Trophoblast cell (in vitro differentiated cells and primary cell): Measurements from ENCODE around the gene AFF2.

Experiments
- DNase-seq, 2 donors: peaks; one replicate each; pipeline ENCODE4 v3.0.0-alpha.2; 2016
- H2AFZ ChIP-seq: 2 replicates; pipeline ENCODE4 v1.6.1; 2013; ENCODE audit warnings: low read length, moderate library complexity, mild to moderate bottlenecking; ENCODE audit not compliant: insufficient read depth, poor library complexity
- H2AK5ac ChIP-seq: 2 replicates; pipeline ENCODE4 v1.6.1; 2013; ENCODE audit warnings: mild to moderate bottlenecking, low read length
- H2BK120ac ChIP-seq: 2 replicates; pipeline ENCODE4 v1.6.1; 2013; ENCODE audit warnings: low read length, mild to moderate bottlenecking, moderate library complexity; ENCODE audit not compliant: insufficient read depth, poor library complexity
- H2BK12ac ChIP-seq: 2 replicates; pipeline ENCODE4 v1.6.1; 2013; ENCODE audit warnings: mild to moderate bottlenecking, low read length, moderate library complexity
- H2BK5ac ChIP-seq: 2 replicates; pipeline ENCODE4 v1.6.1; 2013; ENCODE audit warnings: low read length, low read depth, moderate library complexity, mild to moderate bottlenecking; ENCODE audit not compliant: poor library complexity
- H3K14ac ChIP-seq: 2 replicates; pipeline ENCODE4 v1.6.1; 2013; ENCODE audit warnings: mild to moderate bottlenecking, low read length
- H3K18ac ChIP-seq: 2 replicates; pipeline ENCODE4 v1.6.1; 2013; ENCODE audit warnings: mild to moderate bottlenecking, low read length
- H3K23ac ChIP-seq: 2 replicates; pipeline ENCODE4 v1.6.1; 2013; ENCODE audit warnings: low read length
- H3K27ac ChIP-seq: 2 replicates; pipeline ENCODE4 v1.5.1; 2013; ENCODE audit warnings: low read depth, mild to moderate bottlenecking, inconsistent platforms, low read length, moderate library complexity
- H3K27me3 ChIP-seq: 2 replicates; pipeline ENCODE4 v1.6.1; 2013; ENCODE audit warnings: inconsistent platforms, mild to moderate bottlenecking, low read length, moderate library complexity; ENCODE audit not compliant: insufficient read depth
- H3K36me3 ChIP-seq, 2 experiments: 1 replicate in 1 of 2; 2 replicates in 1 of 2; pipeline ENCODE4 v1.6.1; 2013; ENCODE audit warnings: low read length in 2 of 2, mild to moderate bottlenecking in 2 of 2, moderate library complexity in 1 of 2; ENCODE audit not compliant: insufficient read depth in 2 of 2, control insufficient read depth in 1 of 2
- H3K4ac ChIP-seq: 2 replicates; pipeline ENCODE4 v1.6.1; 2013; ENCODE audit warnings: low read depth, mild to moderate bottlenecking, low read length, moderate library complexity
- H3K4me1 ChIP-seq, 2 experiments: 1 replicate in 1 of 2; 2 replicates in 1 of 2; pipeline ENCODE4 v1.6.1; 2013; ENCODE audit warnings: low read length in 2 of 2, mild to moderate bottlenecking in 2 of 2, moderate library complexity in 1 of 2; ENCODE audit not compliant: insufficient read depth in 2 of 2, control insufficient read depth in 1 of 2
- H3K4me2 ChIP-seq: 2 replicates; pipeline ENCODE4 v1.6.1; 2013; ENCODE audit warnings: inconsistent platforms, mild to moderate bottlenecking, low read length, moderate library complexity
- H3K4me3 ChIP-seq: 2 replicates; pipeline ENCODE4 v1.5.1; 2013; ENCODE audit warnings: mild to moderate bottlenecking, low read depth, low read length, inconsistent platforms
- H3K79me1 ChIP-seq: one replicate; pipeline ENCODE4 v1.6.1; 2013; ENCODE audit warnings: low read length
- H3K79me2 ChIP-seq: 2 replicates; pipeline ENCODE4 v1.6.1; 2013; ENCODE audit warnings: low read length, mild to moderate bottlenecking; ENCODE audit not compliant: control insufficient read depth, insufficient read depth, poor library complexity
- H3K9ac ChIP-seq: 2 replicates; pipeline ENCODE4 v1.6.1; 2013; ENCODE audit warnings: mild to moderate bottlenecking, low read length
- H3K9me3 ChIP-seq: 2 replicates; pipeline ENCODE4 v1.6.1; 2013; ENCODE audit warnings: low read depth, mild to moderate bottlenecking, control low read depth, inconsistent platforms, low read length; ENCODE audit not compliant: insufficient read depth
- H4K12ac ChIP-seq: 2 replicates; pipeline ENCODE4 v1.6.1; 2013; ENCODE audit warnings: low read depth, mild to moderate bottlenecking, low read length, moderate library complexity
- H4K8ac ChIP-seq: 2 replicates; pipeline ENCODE4 v1.6.1; 2013; ENCODE audit warnings: low read depth, mild to moderate bottlenecking, low read length, moderate library complexity
- H4K91ac ChIP-seq: one replicate; pipeline ENCODE4 v1.6.1; 2013; ENCODE audit warnings: low read depth, mild to moderate bottlenecking, low read length, moderate library complexity
- WGBS: extraction: QIAGEN DNeasy Blood & Tissue Kit; methylation state at CpG from one replicate; pipeline ENCODE4 v1.1.7; 2013; ENCODE audit warnings: missing lambda C conversion rate; ENCODE audit not compliant: insufficient read length, insufficient coverage; ENCODE audit errors: extremely low coverage; 5-methylcytosine and 5-hydroxymethylcytosine counted together

The AFF2 gene

DNA sequence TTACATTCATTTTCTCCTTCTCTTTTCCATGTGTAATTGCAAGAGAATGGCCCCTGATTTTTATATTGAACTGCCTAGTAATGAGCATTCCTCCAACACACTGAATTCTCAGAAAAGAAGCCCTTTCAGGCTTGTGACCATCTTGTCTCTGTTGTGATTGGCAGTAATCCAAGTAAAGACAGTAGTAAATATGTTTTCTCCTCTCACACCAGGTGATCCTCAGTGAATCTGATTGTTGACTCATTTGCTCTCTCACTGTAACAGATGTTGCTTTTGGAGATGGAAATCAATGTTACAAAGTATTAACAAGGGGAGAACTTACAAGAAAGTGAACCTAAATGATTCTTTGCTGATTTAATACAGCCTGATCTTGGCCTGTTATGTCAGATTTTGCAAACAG lies 271.0 kb downstream of the AFF2 start:
- H2BK12ac ChIP-seq = no peak overlapping the region
- H3K4me3 ChIP-seq = no peak overlapping the region
- H2AFZ ChIP-seq = no peak overlapping the region
- no peaks in the 10 kb centered on the region for H3K79me1 ChIP-seq
- no peak for DNase-seq
- H3K18ac ChIP-seq = no peak overlapping the region
- H4K8ac ChIP-seq = no peak overlapping the region
- H3K27ac ChIP-seq = no peak overlapping the region
- H2BK120ac ChIP-seq = no peak overlapping the region
- no peak overlapping the region for H3K14ac ChIP-seq
- H2BK5ac ChIP-seq = no peak overlapping the region
- no peaks in the 10 kb centered on the region for H3K4me1 ChIP-seq
- H3K23ac ChIP-seq = no peak overlapping the region
- no peaks in the 10 kb centered on the region for H3K36me3 ChIP-seq
- H3K79me2 ChIP-seq = no peaks in the 10 kb centered on the region
- no peak overlapping the region for H4K12ac ChIP-seq
- H3K4me2 ChIP-seq = no peak overlapping the region
- no peak overlapping the region for H2AK5ac ChIP-seq
- no peaks in the 10 kb centered on the region for H3K27me3 ChIP-seq
- H3K9me3 ChIP-seq = no peaks in the 10 kb centered on the region
- no peak overlapping the region for H3K4ac ChIP-seq
- no peak overlapping the region for H3K9ac ChIP-seq
- no peak overlapping the region for H4K91ac ChIP-seq

DNA sequence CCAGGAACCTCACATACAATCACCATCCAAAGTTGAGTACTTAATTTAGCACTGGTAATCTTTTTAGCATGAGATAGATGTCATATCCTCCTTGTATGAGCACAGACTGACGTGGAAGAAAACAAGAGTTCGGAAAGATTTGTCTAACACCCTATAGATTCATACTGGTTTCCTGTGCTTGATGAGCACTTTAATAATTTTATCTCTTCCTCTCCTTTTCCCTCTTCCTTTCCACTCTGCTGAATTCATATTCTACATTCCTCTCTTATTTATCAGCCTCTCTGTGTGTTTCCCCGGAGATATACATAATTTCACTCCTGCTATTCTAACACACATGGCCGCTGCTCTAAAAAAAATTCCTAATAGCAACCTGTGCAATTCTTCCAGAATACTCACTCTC lies 273.9 kb downstream of the AFF2 start:
- Histone ChIP-seq H3K4me1 (no peaks in the 10 kb centered on the region), H3K23ac (no peak overlapping the region), H2BK5ac (no peak overlapping the region), H3K4me2 (no peak overlapping the region), H3K79me1 (no peaks in the 10 kb centered on the region), H2BK12ac (no peak overlapping the region), H4K8ac (no peak overlapping the region), H3K27ac (no peak overlapping the region), H4K91ac (no peak overlapping the region), H3K9me3 (no peaks in the 10 kb centered on the region), H3K4me3 (no peak overlapping the region), H2AFZ (no peak overlapping the region), H3K36me3 (no peaks in the 10 kb centered on the region), H3K27me3 (no peaks in the 10 kb centered on the region), H2BK120ac (no peak overlapping the region), H3K79me2 (no peaks in the 10 kb centered on the region), H3K9ac (no peak overlapping the region), H3K4ac (no peak overlapping the region), H2AK5ac (no peak overlapping the region), H4K12ac (no peak overlapping the region), H3K18ac (no peak overlapping the region), H3K14ac (no peak overlapping the region)
- no peak for DNase-seq
- no CpG with 5 or more reads among the region's 4 CpGs for WGBS

DNA sequence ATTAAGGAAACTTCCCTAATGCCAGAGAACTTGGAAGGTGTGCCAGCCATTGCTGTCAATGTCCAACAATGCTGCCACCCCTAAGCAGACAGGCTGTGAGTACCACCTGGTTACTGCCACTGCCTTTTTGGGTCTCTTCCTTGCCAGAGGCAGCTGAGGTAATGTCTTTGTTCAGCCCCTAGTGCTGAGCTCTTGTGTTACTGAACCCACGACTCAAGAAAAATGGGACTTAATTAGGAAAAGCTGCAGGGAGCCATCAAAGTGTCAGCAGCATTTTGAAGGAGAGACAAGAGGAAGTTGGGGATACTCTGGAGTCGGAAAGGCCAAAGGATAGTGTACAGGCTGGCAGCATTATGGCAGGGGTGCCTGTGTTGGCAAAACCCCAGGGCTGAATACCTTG lies 283.7 kb downstream of the AFF2 start:
- Histone ChIP-seq H2BK120ac (no peak overlapping the region), H3K4me3 (no peak overlapping the region), H4K91ac (no peak overlapping the region), H3K9me3 (no peaks in the 10 kb centered on the region), H3K27ac (no peak overlapping the region), H2AK5ac (no peak overlapping the region), H3K27me3 (no peaks in the 10 kb centered on the region), H3K4ac (no peak overlapping the region), H2BK12ac (no peak overlapping the region), H3K79me1 (no peaks in the 10 kb centered on the region), H3K9ac (no peak overlapping the region), H4K8ac (no peak overlapping the region), H3K18ac (no peak overlapping the region), H2BK5ac (no peak overlapping the region), H3K79me2 (no peaks in the 10 kb centered on the region), H2AFZ (no peak overlapping the region), H4K12ac (no peak overlapping the region), H3K4me2 (no peak overlapping the region), H3K23ac (no peak overlapping the region), H3K4me1 (no peaks in the 10 kb centered on the region), H3K36me3 (no peaks in the 10 kb centered on the region), H3K14ac (no peak overlapping the region)
- WGBS = no CpG with 5 or more reads among the region's 2 CpGs
- no peak for DNase-seq

- Histone ChIP-seq H3K14ac (no peak overlapping the region), H2BK12ac (no peak overlapping the region)
Measured at GRCh38 chrX:148784856-148785255, 284.4 kb downstream of the AFF2 start.

More at GRCh38 chrX:148784856-148785255, 284.4 kb downstream of the AFF2 start:
- DNase-seq = no peak
- no peak overlapping the region for H2BK5ac ChIP-seq
- H2AFZ ChIP-seq = no peak overlapping the region
- H3K18ac ChIP-seq = no peak overlapping the region
- no peak overlapping the region for H3K4me3 ChIP-seq
- H3K23ac ChIP-seq = no peak overlapping the region
- H4K8ac ChIP-seq = no peak overlapping the region
- WGBS = no CpG with 5 or more reads among the region's 9 CpGs
- H3K4me1 ChIP-seq = no peaks in the 10 kb centered on the region
- H2AK5ac ChIP-seq = no peak overlapping the region
- no peak overlapping the region for H4K91ac ChIP-seq
- no peak overlapping the region for H2BK120ac ChIP-seq
- no peaks in the 10 kb centered on the region for H3K79me2 ChIP-seq
- H3K79me1 ChIP-seq = no peaks in the 10 kb centered on the region
- H3K9me3 ChIP-seq = no peaks in the 10 kb centered on the region
- H3K36me3 ChIP-seq = no peaks in the 10 kb centered on the region
- no peaks in the 10 kb centered on the region for H3K27me3 ChIP-seq
- no peak overlapping the region for H3K4me2 ChIP-seq
- no peak overlapping the region for H4K12ac ChIP-seq
- H3K9ac ChIP-seq = no peak overlapping the region
- no peak overlapping the region for H3K27ac ChIP-seq
- H3K4ac ChIP-seq = no peak overlapping the region
